Measurements from ENCODE around the gene ACOT7.

- TF ChIP-seq, protein P1, sequence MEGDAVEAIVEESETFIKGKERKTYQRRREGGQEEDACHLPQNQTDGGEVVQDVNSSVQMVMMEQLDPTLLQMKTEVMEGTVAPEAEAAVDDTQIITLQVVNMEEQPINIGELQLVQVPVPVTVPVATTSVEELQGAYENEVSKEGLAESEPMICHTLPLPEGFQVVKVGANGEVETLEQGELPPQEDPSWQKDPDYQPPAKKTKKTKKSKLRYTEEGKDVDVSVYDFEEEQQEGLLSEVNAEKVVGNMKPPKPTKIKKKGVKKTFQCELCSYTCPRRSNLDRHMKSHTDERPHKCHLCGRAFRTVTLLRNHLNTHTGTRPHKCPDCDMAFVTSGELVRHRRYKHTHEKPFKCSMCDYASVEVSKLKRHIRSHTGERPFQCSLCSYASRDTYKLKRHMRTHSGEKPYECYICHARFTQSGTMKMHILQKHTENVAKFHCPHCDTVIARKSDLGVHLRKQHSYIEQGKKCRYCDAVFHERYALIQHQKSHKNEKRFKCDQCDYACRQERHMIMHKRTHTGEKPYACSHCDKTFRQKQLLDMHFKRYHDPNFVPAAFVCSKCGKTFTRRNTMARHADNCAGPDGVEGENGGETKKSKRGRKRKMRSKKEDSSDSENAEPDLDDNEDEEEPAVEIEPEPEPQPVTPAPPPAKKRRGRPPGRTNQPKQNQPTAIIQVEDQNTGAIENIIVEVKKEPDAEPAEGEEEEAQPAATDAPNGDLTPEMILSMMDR (IDR thresholded peaks at IDR 0.05): no peak
- TF ChIP-seq, protein P2, sequence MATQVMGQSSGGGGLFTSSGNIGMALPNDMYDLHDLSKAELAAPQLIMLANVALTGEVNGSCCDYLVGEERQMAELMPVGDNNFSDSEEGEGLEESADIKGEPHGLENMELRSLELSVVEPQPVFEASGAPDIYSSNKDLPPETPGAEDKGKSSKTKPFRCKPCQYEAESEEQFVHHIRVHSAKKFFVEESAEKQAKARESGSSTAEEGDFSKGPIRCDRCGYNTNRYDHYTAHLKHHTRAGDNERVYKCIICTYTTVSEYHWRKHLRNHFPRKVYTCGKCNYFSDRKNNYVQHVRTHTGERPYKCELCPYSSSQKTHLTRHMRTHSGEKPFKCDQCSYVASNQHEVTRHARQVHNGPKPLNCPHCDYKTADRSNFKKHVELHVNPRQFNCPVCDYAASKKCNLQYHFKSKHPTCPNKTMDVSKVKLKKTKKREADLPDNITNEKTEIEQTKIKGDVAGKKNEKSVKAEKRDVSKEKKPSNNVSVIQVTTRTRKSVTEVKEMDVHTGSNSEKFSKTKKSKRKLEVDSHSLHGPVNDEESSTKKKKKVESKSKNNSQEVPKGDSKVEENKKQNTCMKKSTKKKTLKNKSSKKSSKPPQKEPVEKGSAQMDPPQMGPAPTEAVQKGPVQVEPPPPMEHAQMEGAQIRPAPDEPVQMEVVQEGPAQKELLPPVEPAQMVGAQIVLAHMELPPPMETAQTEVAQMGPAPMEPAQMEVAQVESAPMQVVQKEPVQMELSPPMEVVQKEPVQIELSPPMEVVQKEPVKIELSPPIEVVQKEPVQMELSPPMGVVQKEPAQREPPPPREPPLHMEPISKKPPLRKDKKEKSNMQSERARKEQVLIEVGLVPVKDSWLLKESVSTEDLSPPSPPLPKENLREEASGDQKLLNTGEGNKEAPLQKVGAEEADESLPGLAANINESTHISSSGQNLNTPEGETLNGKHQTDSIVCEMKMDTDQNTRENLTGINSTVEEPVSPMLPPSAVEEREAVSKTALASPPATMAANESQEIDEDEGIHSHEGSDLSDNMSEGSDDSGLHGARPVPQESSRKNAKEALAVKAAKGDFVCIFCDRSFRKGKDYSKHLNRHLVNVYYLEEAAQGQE (IDR thresholded peaks at IDR 0.05; ENCODE audit: insufficient read depth in 1 of 2, low read depth in 2 of 2, low read length in 1 of 2): no peak
Measured at GRCh38 chr1:6426277-6426971, 32.9 kb upstream of the ACOT7 start.

Data from Panc1 (cell line).